Motor neuron (in vitro differentiated cells): ENCODE measurements around the gene PLK5. TPM values are rescaled to one million over a fixed set of nuclear protein-coding genes. Genes with fewer than 3 reads are reported as not detected.
"Not testable (repeated sequence)": the region's sequence is repeated elsewhere in the genome, so short reads cannot be mapped to it uniquely, and the experiment has no call there.

Source experiments
- ATAC-seq, 8 experiments: fragments of 200-7000 bp; cut with Tn5 transposase; replicated peaks in 6 of 8; 2 replicates each; pipeline ENCODE4 v1.8.0; 2021; ENCODE audit warnings: mild to moderate bottlenecking in 8 of 8, moderate library complexity in 8 of 8
- H3K27ac ChIP-seq, 2 donors: fragments of 250-450 bp; sonication (Bioruptor Pico); 2 replicates each; pipeline ENCODE4 v1.9.0; 2021; ENCODE audit warnings: antibody characterized with exemption in 2 of 2, mild to moderate bottlenecking in 2 of 2, moderate library complexity in 1 of 2
- H3K4me1 ChIP-seq, 2 donors: fragments of 250-450 bp; sonication (Bioruptor Pico); replicated peaks in 1 of 2; 2 replicates each; pipeline ENCODE4 v1.6.1; 2021; ENCODE audit warnings: antibody characterized with exemption in 2 of 2, mild to moderate bottlenecking in 2 of 2, moderate library complexity in 1 of 2
- H3K4me3 ChIP-seq, 5 donors: fragments of 250-450 bp; sonication (Bioruptor Pico); 2 replicates each; pipeline ENCODE4 v1.9.0; 2021; ENCODE audit warnings: antibody characterized with exemption in 5 of 5, mild to moderate bottlenecking in 5 of 5, moderate library complexity in 4 of 5
- WGBS, 10 experiments: fragments of 450-650 bp; shearing (Covaris generic); methylation state at CpG; one replicate each; pipeline ENCODE4 v1.0.0; 2022; 5-methylcytosine and 5-hydroxymethylcytosine counted together
- in situ Hi-C, 9 experiments: fragments of 400-800 bp; cut with MboI; loops; one replicate each; pipeline ENCODE4 v1.15.0; 2021; ENCODE audit warnings: low sequenced_read_pairs in 9 of 9, low pct_unique_long_range_greater_than_20kb in 2 of 9; ENCODE audit not compliant: unreplicated experiment in 9 of 9
- total RNA-seq, 8 experiments: library from RNA; unstranded; fragments of 300-600 nt; gene quantifications; 2 replicates each; pipeline versions ENCODE4 v1.2.3 to v1.2.4, GENCODE V29; 2022

PLK5 gene
- total RNA-seq, 8 experiments from 2014 or later = 0.27 to 0.45 (median 0.29) TPM; not detected in 2

GRCh38 chr19:1526979-1527649, 3.2 kb downstream of the PLK5 start:
- ATAC-seq = no peak
- in situ Hi-C loops = loop anchor here in 3 of 9 experiments (25.0 kb wide), 3 partner anchors 235 to 285 kb away; partner anchors contain the start of genes ATP8B3 (in 1 of the 3) and ONECUT3 (in 1 of the 3)
- WGBS, 10 experiments = 63 to 100% (median 78%) methylated on average over 1 to 7 of the region's 18 CpGs; no CpG with 5 or more reads in 4 of the 10 experiments

GRCh38 chr19:1527650-1528309, 3.9 kb downstream of the PLK5 start:
- H3K4me3 ChIP-seq = no peak overlapping the region
- no peak for ATAC-seq
- no peaks in the 10 kb centered on the region for H3K4me1 ChIP-seq
- 29 to 93% (median 87%) methylated on average over 1 to 6 of the region's 27 CpGs; no CpG with 5 or more reads in 3 of the 10 experiments for WGBS, 10 experiments
- in situ Hi-C loops = loop anchor here in 3 of 9 experiments (25.0 kb wide), 3 partner anchors 235 to 285 kb away; partner anchors contain the start of genes ATP8B3 (in 1 of the 3) and ONECUT3 (in 1 of the 3)
- no peak overlapping the region for H3K27ac ChIP-seq

More at GRCh38 chr19:1526979-1527649, 3.2 kb downstream of the PLK5 start:
- Histone ChIP-seq H3K4me3 (no peak overlapping the region), H3K4me1 (no peaks in the 10 kb centered on the region), H3K27ac (no peak overlapping the region)

- Histone ChIP-seq H3K27ac (no peak overlapping the region), H3K4me1 (no peaks in the 10 kb centered on the region), H3K4me3 (no peak overlapping the region)
- in situ Hi-C loops = loop anchor here in 3 of 9 experiments (25.0 kb wide), 3 partner anchors 233 to 283 kb away; partner anchors contain the start of genes ATP8B3 (in 1 of the 3) and ONECUT3 (in 1 of the 3)
- 47% methylated on average over 3 of the region's 23 CpGs; no CpG with 5 or more reads in 9 of the 10 experiments for WGBS, 10 experiments
- ATAC-seq = no peak
Measured at GRCh38 chr19:1528596-1529429, 4.9 kb downstream of the PLK5 start.

- in situ Hi-C loops = loop anchor here in 3 of 9 experiments (25.0 kb wide), 3 partner anchors 233 to 283 kb away; partner anchors contain the start of genes ATP8B3 (in 1 of the 3) and ONECUT3 (in 1 of the 3)
- Histone ChIP-seq H3K4me1 (no peaks in the 10 kb centered on the region), H3K4me3 (no peak overlapping the region), H3K27ac (no peak overlapping the region)
- ATAC-seq = no peak
- 67 to 80% (median 70%) methylated on average over 1 to 2 of the region's 16 CpGs; no CpG with 5 or more reads in 7 of the 10 experiments for WGBS, 10 experiments
Measured at GRCh38 chr19:1529430-1529816, 5.5 kb downstream of the PLK5 start.

GRCh38 chr19:1530856-1531255, 7.0 kb downstream of the PLK5 start:
- WGBS, 10 experiments = 60 to 78% (median 62%) methylated on average over 1 to 4 of the region's 11 CpGs; no CpG with 5 or more reads in 7 of the 10 experiments
- H3K4me1 ChIP-seq, H3K27ac ChIP-seq, H3K4me3 ChIP-seq, ATAC-seq: not testable (repeated sequence)
- in situ Hi-C loops = loop anchor here in 3 of 9 experiments (25.0 kb wide), 3 partner anchors 231 to 281 kb away; partner anchors contain the start of genes ATP8B3 (in 1 of the 3) and ONECUT3 (in 1 of the 3)

GRCh38 chr19:1531587-1531986, 7.7 kb downstream of the PLK5 start:
- H3K27ac ChIP-seq = no peak overlapping the region
- 51 to 100% (median 78%) methylated on average over 2 to 6 of the region's 11 CpGs; no CpG with 5 or more reads in 6 of the 10 experiments for WGBS, 10 experiments
- no peaks in the 10 kb centered on the region for H3K4me1 ChIP-seq
- in situ Hi-C loops = loop anchor here in 3 of 9 experiments (25.0 kb wide), 3 partner anchors 231 to 281 kb away; partner anchors contain the start of genes ATP8B3 (in 1 of the 3) and ONECUT3 (in 1 of the 3)
- no peak for ATAC-seq
- H3K4me3 ChIP-seq = no peak overlapping the region

- Histone ChIP-seq H3K4me1 (no peaks in the 10 kb centered on the region), H3K4me3 (no peak overlapping the region), H3K27ac (no peak overlapping the region)
- WGBS, 10 experiments = 10 to 100% (median 82%) methylated on average over 1 to 4 of the region's 9 CpGs; no CpG with 5 or more reads in 5 of the 10 experiments
- in situ Hi-C loops = loop anchor here in 3 of 9 experiments (25.0 kb wide), 3 partner anchors 230 to 280 kb away; partner anchors contain the start of genes ATP8B3 (in 1 of the 3) and ONECUT3 (in 1 of the 3)
- no peak for ATAC-seq
Measured at GRCh38 chr19:1532003-1532402, 8.1 kb downstream of the PLK5 start.

- Histone ChIP-seq H3K4me3 (no peak overlapping the region), H3K27ac (no peak overlapping the region), H3K4me1 (no peaks in the 10 kb centered on the region)
- peak in 3 of 8 experiments; percentile 14 to 18 (median 15) for ATAC-seq
- WGBS, 10 experiments = 100% methylated on average over 3 of the region's 23 CpGs; no CpG with 5 or more reads in 9 of the 10 experiments
- in situ Hi-C loops = loop anchor here in 3 of 9 experiments (25.0 kb wide), 3 partner anchors 229 to 279 kb away; partner anchors contain the start of genes ATP8B3 (in 1 of the 3) and ONECUT3 (in 1 of the 3)
Measured at GRCh38 chr19:1533510-1534150, 9.8 kb downstream of the PLK5 start.

GRCh38 chr19:1534972-1535371, 11.1 kb downstream of the PLK5 start:
- ATAC-seq = peak in 1 of 8 experiments; percentile 17
- WGBS, 10 experiments = 67 to 85% methylated on average over 3 to 4 of the region's 14 CpGs; no CpG with 5 or more reads in 8 of the 10 experiments
- Histone ChIP-seq H3K27ac (no peak overlapping the region), H3K4me3 (no peak overlapping the region), H3K4me1 (no peaks in the 10 kb centered on the region)
- in situ Hi-C loops = loop anchor here in 3 of 9 experiments (25.0 kb wide), 3 partner anchors 227 to 277 kb away; partner anchors contain the start of genes ATP8B3 (in 1 of the 3) and ONECUT3 (in 1 of the 3)

GRCh38 chr19:1535699-1536098, 11.8 kb downstream of the PLK5 start:
- in situ Hi-C loops = loop anchor here in 3 of 9 experiments (25.0 kb wide), 3 partner anchors 227 to 277 kb away; partner anchors contain the start of genes ATP8B3 (in 1 of the 3) and ONECUT3 (in 1 of the 3)

GRCh38 chr19:1538978-1539377, 15.1 kb downstream of the PLK5 start:
- ATAC-seq = no peak
- 0 to 67% (median 31%) methylated on average over 1 to 9 of the region's 15 CpGs; no CpG with 5 or more reads in 4 of the 10 experiments for WGBS, 10 experiments
- in situ Hi-C loops = loop anchor here in 3 of 9 experiments (25.0 kb wide), 3 partner anchors 223 to 273 kb away; partner anchors contain the start of genes ATP8B3 (in 1 of the 3) and ONECUT3 (in 1 of the 3)

More at GRCh38 chr19:1535699-1536098, 11.8 kb downstream of the PLK5 start:
- not testable (repeated sequence) for ATAC-seq, H3K4me1 ChIP-seq, H3K27ac ChIP-seq, H3K4me3 ChIP-seq
- 83 to 100% (median 100%) methylated on average over 1 to 3 of the region's 7 CpGs; no CpG with 5 or more reads in 6 of the 10 experiments for WGBS, 10 experiments

More at GRCh38 chr19:1538978-1539377, 15.1 kb downstream of the PLK5 start:
- Histone ChIP-seq H3K27ac (no peak overlapping the region), H3K4me1 (no peaks in the 10 kb centered on the region), H3K4me3 (no peak overlapping the region)
